Fibroblast of lung (primary cell): ENCODE data around the gene NRCAM.

Source experiments
- EZH2 ChIP-seq: IDR thresholded peaks from 2 replicates; pipeline ENCODE4 v1.5.1; 2012; ENCODE audit warnings: low read length, control low read depth, mild to moderate bottlenecking; ENCODE audit errors: missing control alignments
- TF ChIP-seq, protein P1 (sequence below), 2 donors: IDR thresholded peaks in 1 of 2; conservative IDR thresholded peaks in 1 of 2; 1 replicate in 1 of 2; 2 replicates in 1 of 2; pipeline ENCODE4 v1.5.1; 2011 to 2012; ENCODE audit warnings: low read length in 2 of 2, control low read depth in 1 of 2, inconsistent platforms in 1 of 2, low read depth in 1 of 2, mild to moderate bottlenecking in 1 of 2

DNA sequence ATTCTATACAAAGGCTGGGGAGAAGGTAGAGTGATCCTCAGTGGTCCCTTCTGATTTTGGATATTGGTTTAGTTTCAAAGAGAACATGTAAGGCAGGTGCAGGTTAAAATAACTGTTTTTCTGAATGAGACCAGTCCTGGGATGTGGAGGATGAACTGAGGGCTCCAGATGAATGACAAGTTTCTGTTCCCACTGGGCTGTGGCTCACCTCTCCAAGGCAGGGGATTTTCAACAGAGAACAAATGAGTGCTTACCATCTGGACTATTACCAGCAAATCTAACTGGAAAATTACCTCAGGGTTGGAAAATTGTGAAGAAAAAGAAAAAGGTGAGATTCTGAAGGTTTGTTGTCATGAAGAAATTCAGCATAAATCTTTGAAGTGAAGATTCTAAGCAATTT, 334.1 kb downstream of the NRCAM start:
- TF ChIP-seq, protein P1, sequence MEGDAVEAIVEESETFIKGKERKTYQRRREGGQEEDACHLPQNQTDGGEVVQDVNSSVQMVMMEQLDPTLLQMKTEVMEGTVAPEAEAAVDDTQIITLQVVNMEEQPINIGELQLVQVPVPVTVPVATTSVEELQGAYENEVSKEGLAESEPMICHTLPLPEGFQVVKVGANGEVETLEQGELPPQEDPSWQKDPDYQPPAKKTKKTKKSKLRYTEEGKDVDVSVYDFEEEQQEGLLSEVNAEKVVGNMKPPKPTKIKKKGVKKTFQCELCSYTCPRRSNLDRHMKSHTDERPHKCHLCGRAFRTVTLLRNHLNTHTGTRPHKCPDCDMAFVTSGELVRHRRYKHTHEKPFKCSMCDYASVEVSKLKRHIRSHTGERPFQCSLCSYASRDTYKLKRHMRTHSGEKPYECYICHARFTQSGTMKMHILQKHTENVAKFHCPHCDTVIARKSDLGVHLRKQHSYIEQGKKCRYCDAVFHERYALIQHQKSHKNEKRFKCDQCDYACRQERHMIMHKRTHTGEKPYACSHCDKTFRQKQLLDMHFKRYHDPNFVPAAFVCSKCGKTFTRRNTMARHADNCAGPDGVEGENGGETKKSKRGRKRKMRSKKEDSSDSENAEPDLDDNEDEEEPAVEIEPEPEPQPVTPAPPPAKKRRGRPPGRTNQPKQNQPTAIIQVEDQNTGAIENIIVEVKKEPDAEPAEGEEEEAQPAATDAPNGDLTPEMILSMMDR (conservative IDR thresholded peaks at IDR 0.05 in 1 of 2, IDR thresholded peaks at IDR 0.05 in 1 of 2; ENCODE audit: low read depth in 1 of 2, low read length in 2 of 2), result no peak
- no peak for TF ChIP-seq EZH2
